ENCODE data around the gene WNT3A. TPM values are rescaled to one million over a fixed set of nuclear protein-coding genes. Genes with fewer than 3 reads are reported as not detected.
A peak's percentile ranks its signal among the peaks of the same experiment; 100 is the strongest.

WNT3A gene
- total RNA-seq, 2 experiments from 2014 or later: 0.08 to 0.14 TPM

- Histone ChIP-seq H3K9me3 (ENCODE audit: control insufficient read depth in 1 of 2, insufficient read depth in 1 of 2, low read length in 2 of 2) (peaks cover 0 to 14% of the 10 kb centered on the region in 2 experiments), H3K36me3 (ENCODE audit: insufficient read depth, low read length) (no peaks in the 10 kb centered on the region), H3K27ac (ENCODE audit: low read depth in 1 of 2, low read length in 2 of 2) (no peak overlapping the region), H3K4me3 (ENCODE audit: low read length) (no peak overlapping the region), H3K27me3 (ENCODE audit: control insufficient read depth in 1 of 2, insufficient read depth in 2 of 2, low read length in 2 of 2) (peaks cover 45% of the 10 kb centered on the region in 2 experiments), H3K4me1 (ENCODE audit: insufficient read depth, low read length) (peaks cover 8% of the 10 kb centered on the region)
- H3K4me3 Mint-ChIP-seq: no peak overlapping the region
- no peak overlapping the region for H3K27ac Mint-ChIP-seq
- TF ChIP-seq CTCF (IDR thresholded peaks at IDR 0.05): no peak
- ChIA-PET POLR2A (no interaction called here), CTCF (no interaction called here)
- peaks cover 44% of the 10 kb centered on the region for H3K27me3 Mint-ChIP-seq
- intact Hi-C loops (cut with DNase I, micrococcal nuclease): no loop called here
- no peaks in the 10 kb centered on the region for H3K9me3 Mint-ChIP-seq
- no peaks in the 10 kb centered on the region for H3K4me1 Mint-ChIP-seq (ENCODE audit: low read depth)
- H3K36me3 Mint-ChIP-seq (ENCODE audit: low read depth): no peaks in the 10 kb centered on the region
- ATAC-seq (ENCODE audit: poor library complexity): no peak
- DNase-seq: peak in 2 of 14 experiments; percentile 10 to 25
Measured at GRCh38 chr1:228038387-228039005, 31.7 kb downstream of the WNT3A start.

GRCh38 chr1:228039006-228039903 is 32.5 kb downstream of the WNT3A start:
- TF ChIP-seq CTCF (IDR thresholded peaks at IDR 0.05): no peak
- Mint-ChIP-seq H3K36me3 (ENCODE audit: low read depth) (no peaks in the 10 kb centered on the region), H3K4me3 (no peak overlapping the region), H3K9me3 (no peaks in the 10 kb centered on the region), H3K27ac (no peak overlapping the region), H3K27me3 (peaks cover 42% of the 10 kb centered on the region), H3K4me1 (ENCODE audit: low read depth) (no peaks in the 10 kb centered on the region)
- intact Hi-C loops (cut with DNase I, micrococcal nuclease): no loop called here
- POLR2A ChIA-PET: no interaction called here
- peak in 2 of 14 experiments; percentile 2 to 27 for DNase-seq
- no peak for ATAC-seq (ENCODE audit: poor library complexity)
- peaks cover 45% of the 10 kb centered on the region in 2 experiments for H3K27me3 ChIP-seq (ENCODE audit: control insufficient read depth in 1 of 2, insufficient read depth in 2 of 2, low read length in 2 of 2)
- no peak overlapping the region for H3K4me3 ChIP-seq (ENCODE audit: low read length)
- CTCF ChIA-PET: no interaction called here
- no peaks in the 10 kb centered on the region for H3K36me3 ChIP-seq (ENCODE audit: insufficient read depth, low read length)
- H3K27ac ChIP-seq (ENCODE audit: low read depth in 1 of 2, low read length in 2 of 2): no peak overlapping the region
- H3K4me1 ChIP-seq (ENCODE audit: insufficient read depth, low read length): peaks cover 8% of the 10 kb centered on the region
- H3K9me3 ChIP-seq (ENCODE audit: control insufficient read depth in 1 of 2, insufficient read depth in 1 of 2, low read length in 2 of 2): peaks cover 0 to 14% of the 10 kb centered on the region in 2 experiments

- no peaks in the 10 kb centered on the region for H3K36me3 Mint-ChIP-seq (ENCODE audit: low read depth)
- H3K4me1 Mint-ChIP-seq (ENCODE audit: low read depth): no peaks in the 10 kb centered on the region
- Histone ChIP-seq H3K27me3 (ENCODE audit: control insufficient read depth in 1 of 2, insufficient read depth in 2 of 2, low read length in 2 of 2) (peaks cover 41 to 42% of the 10 kb centered on the region in 2 experiments), H3K4me1 (ENCODE audit: insufficient read depth, low read length) (peaks cover 8% of the 10 kb centered on the region), H3K36me3 (ENCODE audit: insufficient read depth, low read length) (no peaks in the 10 kb centered on the region), H3K27ac (ENCODE audit: low read depth in 1 of 2, low read length in 2 of 2) (no peak overlapping the region), H3K4me3 (ENCODE audit: low read length) (no peak overlapping the region), H3K9me3 (ENCODE audit: control insufficient read depth in 1 of 2, insufficient read depth in 1 of 2, low read length in 2 of 2) (peaks cover 0 to 14% of the 10 kb centered on the region in 2 experiments)
- ChIA-PET POLR2A (no interaction called here), CTCF (no interaction called here)
- DNase-seq (peak in 1 of 14 experiments; percentile 11), ATAC-seq (ENCODE audit: poor library complexity) (no peak)
- no peak for TF ChIP-seq CTCF (IDR thresholded peaks at IDR 0.05)
- intact Hi-C loops (cut with DNase I, micrococcal nuclease): no loop called here
- H3K27ac Mint-ChIP-seq: no peak overlapping the region
- H3K27me3 Mint-ChIP-seq: peaks cover 41% of the 10 kb centered on the region
- H3K4me3 Mint-ChIP-seq: no peak overlapping the region
- no peaks in the 10 kb centered on the region for H3K9me3 Mint-ChIP-seq
Measured at GRCh38 chr1:228039986-228040385, 33.2 kb downstream of the WNT3A start.

Measured in CD4-positive, alpha-beta T cell (primary cell).